Measurements from ENCODE around the gene ADK. TPM values are rescaled to one million over a fixed set of nuclear protein-coding genes. Genes with fewer than 3 reads are reported as not detected.

Gene ADK
- total RNA-seq, 1 donor from 2014 or later = 62.0 TPM

DNA sequence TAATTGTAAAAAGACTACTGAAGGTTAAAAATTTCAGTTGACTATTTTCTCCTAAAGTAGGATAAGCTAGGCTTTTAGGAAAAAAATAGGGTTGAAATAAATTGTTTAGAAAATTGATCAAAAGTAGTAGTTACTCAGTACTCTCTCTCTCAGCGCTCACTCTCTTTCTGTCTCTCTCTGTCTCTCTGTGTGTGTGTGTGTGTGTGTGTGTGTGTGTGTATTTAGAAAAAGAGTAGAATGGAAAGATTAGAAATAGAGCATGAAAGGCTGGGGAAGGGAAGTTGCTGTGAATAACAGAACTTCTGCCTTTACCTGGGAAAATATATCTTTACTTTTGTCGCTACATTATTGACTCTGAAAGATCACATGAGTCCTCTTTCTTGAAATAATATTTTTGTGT is 20.6 kb downstream of the ADK start:
- Histone ChIP-seq H3K27me3 (ENCODE audit: insufficient read depth, low read length) (no peaks in the 10 kb centered on the region), H3K79me2 (ENCODE audit: insufficient read depth, low read length) (peaks cover under 1% of the 10 kb centered on the region), H3K4me2 (ENCODE audit: low read length) (no peak overlapping the region), H3K9ac (ENCODE audit: low read length) (no peak overlapping the region), H3K36me3 (ENCODE audit: insufficient read depth, low read length) (no peaks in the 10 kb centered on the region), H3K27ac (ENCODE audit: low read depth, low read length) (no peak overlapping the region), H2AFZ (ENCODE audit: low read depth, low read length) (no peak overlapping the region), H3K4me3 (ENCODE audit: insufficient read depth, low read depth, low read length) (no peak overlapping the region), H3K9me3 (ENCODE audit: insufficient read depth, low read depth, low read length) (no peaks in the 10 kb centered on the region), H4K20me1 (ENCODE audit: insufficient read depth, low read length) (no peaks in the 10 kb centered on the region), H3K4me1 (ENCODE audit: insufficient read depth, low read length) (peaks cover 4% of the 10 kb centered on the region)
- FAIRE-seq (no peak), DNase-seq (ENCODE audit: low read depth) (no peak)
- Mint-ChIP-seq H3K36me3 (ENCODE audit: low read depth, unreplicated experiment) (no peaks in the 10 kb centered on the region), H3K27me3 (ENCODE audit: low read depth, unreplicated experiment) (no peaks in the 10 kb centered on the region), H3K27ac (ENCODE audit: unreplicated experiment) (no peak overlapping the region), H3K9me3 (ENCODE audit: unreplicated experiment) (no peaks in the 10 kb centered on the region), H3K4me3 (ENCODE audit: unreplicated experiment) (no peak overlapping the region), H3K4me1 (ENCODE audit: low read depth, unreplicated experiment) (peaks cover 3% of the 10 kb centered on the region)
- no peak for TF ChIP-seq CTCF (IDR thresholded peaks at IDR 0.05; ENCODE audit: insufficient read depth, low read depth, low read length)
- TF ChIP-seq EZH2 (IDR thresholded peaks at IDR 0.05; ENCODE audit: insufficient read depth, low read length) = no peak

DNA sequence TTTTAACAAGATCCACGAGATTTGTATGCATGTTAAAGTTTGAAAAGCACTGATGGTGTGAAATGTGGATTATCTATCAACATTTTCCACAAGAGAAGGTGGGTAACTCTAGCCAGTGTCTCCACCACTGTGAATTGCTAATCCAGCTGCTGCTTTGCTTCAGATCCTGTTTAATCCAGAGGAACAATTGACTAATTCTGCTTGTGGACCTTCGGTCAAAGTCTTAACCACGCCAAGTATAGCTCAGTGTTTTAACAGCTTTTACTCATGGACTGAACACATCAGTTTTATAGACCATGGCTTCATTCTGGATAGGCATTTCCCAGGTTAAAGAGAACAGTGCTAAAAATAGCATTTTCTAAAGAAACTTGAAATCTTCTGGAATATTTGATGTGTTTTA is 23.5 kb downstream of the ADK start:
- peaks cover 28% of the 10 kb centered on the region for H3K79me2 ChIP-seq (ENCODE audit: insufficient read depth, low read length)
- H3K9me3 ChIP-seq (ENCODE audit: insufficient read depth, low read depth, low read length) = no peaks in the 10 kb centered on the region
- no peaks in the 10 kb centered on the region for H3K27me3 ChIP-seq (ENCODE audit: insufficient read depth, low read length)
- no peak overlapping the region for H3K27ac Mint-ChIP-seq (ENCODE audit: unreplicated experiment)
- H3K9me3 Mint-ChIP-seq (ENCODE audit: unreplicated experiment) = no peaks in the 10 kb centered on the region
- H2AFZ ChIP-seq (ENCODE audit: low read depth, low read length) = no peak overlapping the region
- H3K4me3 Mint-ChIP-seq (ENCODE audit: unreplicated experiment) = no peak overlapping the region
- H3K4me1 Mint-ChIP-seq (ENCODE audit: low read depth, unreplicated experiment) = peaks cover 12% of the 10 kb centered on the region
- no peak overlapping the region for H3K4me3 ChIP-seq (ENCODE audit: insufficient read depth, low read depth, low read length)
- H3K36me3 ChIP-seq (ENCODE audit: insufficient read depth, low read length) = no peaks in the 10 kb centered on the region
- H4K20me1 ChIP-seq (ENCODE audit: insufficient read depth, low read length) = no peaks in the 10 kb centered on the region
- peaks cover under 1% of the 10 kb centered on the region for H3K36me3 Mint-ChIP-seq (ENCODE audit: low read depth, unreplicated experiment)
- H3K9ac ChIP-seq (ENCODE audit: low read length) = no peak overlapping the region
- H3K4me2 ChIP-seq (ENCODE audit: low read length) = no peak overlapping the region
- H3K4me1 ChIP-seq (ENCODE audit: insufficient read depth, low read length) = peaks cover 11% of the 10 kb centered on the region
- no peak for TF ChIP-seq EZH2 (IDR thresholded peaks at IDR 0.05; ENCODE audit: insufficient read depth, low read length)
- TF ChIP-seq CTCF (IDR thresholded peaks at IDR 0.05; ENCODE audit: insufficient read depth, low read depth, low read length) = no peak
- H3K27me3 Mint-ChIP-seq (ENCODE audit: low read depth, unreplicated experiment) = no peaks in the 10 kb centered on the region
- FAIRE-seq = no peak
- DNase-seq (ENCODE audit: low read depth) = no peak
- H3K27ac ChIP-seq (ENCODE audit: low read depth, low read length) = no peak overlapping the region

GRCh38 chr10:74175510-74176379 is 24.7 kb downstream of the ADK start:
- Histone ChIP-seq H3K36me3 (ENCODE audit: insufficient read depth, low read length) (no peaks in the 10 kb centered on the region), H3K4me2 (ENCODE audit: low read length) (peak overlapping the region; percentile 90), H3K9me3 (ENCODE audit: insufficient read depth, low read depth, low read length) (no peaks in the 10 kb centered on the region), H3K27me3 (ENCODE audit: insufficient read depth, low read length) (no peaks in the 10 kb centered on the region), H3K4me3 (ENCODE audit: insufficient read depth, low read depth, low read length) (peak overlapping the region; percentile 94), H4K20me1 (ENCODE audit: insufficient read depth, low read length) (peaks cover 3% of the 10 kb centered on the region), H3K79me2 (ENCODE audit: insufficient read depth, low read length) (peaks cover 35% of the 10 kb centered on the region), H2AFZ (ENCODE audit: low read depth, low read length) (peak overlapping the region; percentile 92), H3K4me1 (ENCODE audit: insufficient read depth, low read length) (peaks cover 14% of the 10 kb centered on the region), H3K27ac (ENCODE audit: low read depth, low read length) (peak overlapping the region; percentile 96), H3K9ac (ENCODE audit: low read length) (peak overlapping the region; percentile 96)
- DNase-seq (ENCODE audit: low read depth) (no peak), FAIRE-seq (no peak)
- Mint-ChIP-seq H3K36me3 (ENCODE audit: low read depth, unreplicated experiment) (peaks cover 2% of the 10 kb centered on the region), H3K4me3 (ENCODE audit: unreplicated experiment) (peak overlapping the region; percentile 89), H3K27ac (ENCODE audit: unreplicated experiment) (peak overlapping the region; percentile 81), H3K4me1 (ENCODE audit: low read depth, unreplicated experiment) (peaks cover 16% of the 10 kb centered on the region), H3K9me3 (ENCODE audit: unreplicated experiment) (no peaks in the 10 kb centered on the region), H3K27me3 (ENCODE audit: low read depth, unreplicated experiment) (no peaks in the 10 kb centered on the region)
- TF ChIP-seq EZH2 (IDR thresholded peaks at IDR 0.05; ENCODE audit: insufficient read depth, low read length) = no peak
- TF ChIP-seq CTCF (IDR thresholded peaks at IDR 0.05; ENCODE audit: insufficient read depth, low read depth, low read length) = no peak
